A673 (cell line): ENCODE results near the gene TAS1R1.
"Not testable (repeated sequence)": the region's sequence is repeated elsewhere in the genome, so short reads cannot be mapped to it uniquely, and the experiment has no call there.

Experiments
- CTCF ChIP-seq: fragments of 300-800, 200-600 bp; sonication (generic); conservative IDR thresholded peaks from 2 replicates; pipeline ENCODE4 v1.5.1; 2017; ENCODE audit warnings: low read depth, mild to moderate bottlenecking, antibody characterized with exemption, low read length, moderate library complexity, mixed read lengths
- EZH2 ChIP-seq: fragments of 200-600 bp; sonication (generic); IDR thresholded peaks from 2 replicates; pipeline ENCODE4 v1.6.1; 2017; ENCODE audit warnings: borderline replicate concordance, low read depth, mild to moderate bottlenecking, mixed read lengths, antibody characterized with exemption, low read length; ENCODE audit not compliant: poor library complexity, severe bottlenecking

- not testable (repeated sequence) for TF ChIP-seq CTCF, EZH2
These were observed 44.9 kb downstream of the TAS1R1 start for GRCh38 chr1:6599991-6600390.
